ENCODE data around the gene ITM2B.
A peak's percentile ranks its signal among the peaks of the same experiment; 100 is the strongest.

The ITM2B gene

GRCh38 chr13:48291730-48292129 lies 58.7 kb downstream of the ITM2B start:
- Histone ChIP-seq H3K4me1 (ENCODE audit: insufficient read depth, low read length) (no peaks in the 10 kb centered on the region), H3K4me3 (ENCODE audit: low read length) (no peak overlapping the region), H3K9ac (ENCODE audit: low read depth, low read length) (no peak overlapping the region), H3K27me3 (ENCODE audit: insufficient read depth, low read length) (no peaks in the 10 kb centered on the region), H3K27ac (ENCODE audit: low read depth, low read length) (no peak overlapping the region), H3K9me3 (ENCODE audit: insufficient read depth, low read depth, low read length) (no peaks in the 10 kb centered on the region), H3K36me3 (ENCODE audit: insufficient read depth, low read length) (no peaks in the 10 kb centered on the region)
- WGBS, result 86% methylated on average over 2 of the region's 2 CpGs

- Histone ChIP-seq H3K36me3 (ENCODE audit: insufficient read depth, low read length) (no peaks in the 10 kb centered on the region), H3K27ac (ENCODE audit: low read depth, low read length) (no peak overlapping the region), H3K9me3 (ENCODE audit: insufficient read depth, low read depth, low read length) (no peaks in the 10 kb centered on the region), H3K27me3 (ENCODE audit: insufficient read depth, low read length) (no peaks in the 10 kb centered on the region), H3K9ac (ENCODE audit: low read depth, low read length) (no peak overlapping the region), H3K4me1 (ENCODE audit: insufficient read depth, low read length) (no peaks in the 10 kb centered on the region), H3K4me3 (ENCODE audit: low read length) (no peak overlapping the region)
- 92% methylated on average over 4 of the region's 4 CpGs for WGBS
These were observed 59.6 kb downstream of the ITM2B start for GRCh38 chr13:48292650-48293049.

- WGBS, result 94% methylated on average over 2 of the region's 2 CpGs
- Histone ChIP-seq H3K36me3 (ENCODE audit: insufficient read depth, low read length) (no peaks in the 10 kb centered on the region), H3K9me3 (ENCODE audit: insufficient read depth, low read depth, low read length) (no peaks in the 10 kb centered on the region), H3K4me3 (ENCODE audit: low read length) (no peak overlapping the region), H3K9ac (ENCODE audit: low read depth, low read length) (no peak overlapping the region), H3K4me1 (ENCODE audit: insufficient read depth, low read length) (no peaks in the 10 kb centered on the region), H3K27ac (ENCODE audit: low read depth, low read length) (no peak overlapping the region), H3K27me3 (ENCODE audit: insufficient read depth, low read length) (no peaks in the 10 kb centered on the region)
These were observed 61.6 kb downstream of the ITM2B start for GRCh38 chr13:48294653-48295052.

- WGBS, result 82% methylated on average over 1 of the region's 1 CpG
- Histone ChIP-seq H3K4me1 (ENCODE audit: insufficient read depth, low read length) (no peaks in the 10 kb centered on the region), H3K4me3 (ENCODE audit: low read length) (no peak overlapping the region), H3K27me3 (ENCODE audit: insufficient read depth, low read length) (no peaks in the 10 kb centered on the region), H3K9ac (ENCODE audit: low read depth, low read length) (no peak overlapping the region), H3K36me3 (ENCODE audit: insufficient read depth, low read length) (no peaks in the 10 kb centered on the region), H3K9me3 (ENCODE audit: insufficient read depth, low read depth, low read length) (no peaks in the 10 kb centered on the region), H3K27ac (ENCODE audit: low read depth, low read length) (no peak overlapping the region)
These were observed 62.3 kb downstream of the ITM2B start for GRCh38 chr13:48295271-48295670.

GRCh38 chr13:48296528-48296927 lies 63.5 kb downstream of the ITM2B start:
- Histone ChIP-seq H3K27ac (ENCODE audit: low read depth, low read length) (no peak overlapping the region), H3K4me3 (ENCODE audit: low read length) (no peak overlapping the region), H3K9ac (ENCODE audit: low read depth, low read length) (no peak overlapping the region), H3K36me3 (ENCODE audit: insufficient read depth, low read length) (no peaks in the 10 kb centered on the region), H3K9me3 (ENCODE audit: insufficient read depth, low read depth, low read length) (no peaks in the 10 kb centered on the region), H3K4me1 (ENCODE audit: insufficient read depth, low read length) (no peaks in the 10 kb centered on the region), H3K27me3 (ENCODE audit: insufficient read depth, low read length) (no peaks in the 10 kb centered on the region)
- WGBS, result 81% methylated on average over 2 of the region's 2 CpGs

GRCh38 chr13:48297131-48297786 lies 64.3 kb downstream of the ITM2B start:
- WGBS, result 84% methylated on average over 4 of the region's 4 CpGs
- no peaks in the 10 kb centered on the region for H3K9me3 ChIP-seq (ENCODE audit: insufficient read depth, low read depth, low read length)
- H3K36me3 ChIP-seq (ENCODE audit: insufficient read depth, low read length), result no peaks in the 10 kb centered on the region
- no peaks in the 10 kb centered on the region for H3K4me1 ChIP-seq (ENCODE audit: insufficient read depth, low read length)
- no peaks in the 10 kb centered on the region for H3K27me3 ChIP-seq (ENCODE audit: insufficient read depth, low read length)
- H3K4me3 ChIP-seq (ENCODE audit: low read length), result no peak overlapping the region
- H3K27ac ChIP-seq (ENCODE audit: low read depth, low read length), result no peak overlapping the region
- no peak overlapping the region for H3K9ac ChIP-seq (ENCODE audit: low read depth, low read length)

GRCh38 chr13:48299591-48299990 lies 66.6 kb downstream of the ITM2B start:
- 0 out of 2 replicates have a peak, but pooled peaks cover 2% of the 10 kb centered on the region for H3K4me1 ChIP-seq (ENCODE audit: insufficient read depth, low read length)
- no peaks in the 10 kb centered on the region for H3K27me3 ChIP-seq (ENCODE audit: insufficient read depth, low read length)
- H3K9ac ChIP-seq (ENCODE audit: low read depth, low read length), result no peak overlapping the region
- H3K36me3 ChIP-seq (ENCODE audit: insufficient read depth, low read length), result no peaks in the 10 kb centered on the region
- no peaks in the 10 kb centered on the region for H3K9me3 ChIP-seq (ENCODE audit: insufficient read depth, low read depth, low read length)
- no peak overlapping the region for H3K27ac ChIP-seq (ENCODE audit: low read depth, low read length)
- WGBS, result 96% methylated on average over 2 of the region's 2 CpGs
- H3K4me3 ChIP-seq (ENCODE audit: low read length), result no peak overlapping the region

- Histone ChIP-seq H3K27me3 (ENCODE audit: insufficient read depth, low read length) (no peaks in the 10 kb centered on the region), H3K4me3 (ENCODE audit: low read length) (peak overlapping the region; percentile 99), H3K27ac (ENCODE audit: low read depth, low read length) (peak overlapping the region; percentile 96), H3K9ac (ENCODE audit: low read depth, low read length) (peak overlapping the region; percentile 99), H3K4me1 (ENCODE audit: insufficient read depth, low read length) (peaks cover 5% of the 10 kb centered on the region; the same call in 1 of the 2 replicates), H3K9me3 (ENCODE audit: insufficient read depth, low read depth, low read length) (no peaks in the 10 kb centered on the region), H3K36me3 (ENCODE audit: insufficient read depth, low read length) (0 out of 2 replicates have a peak, but pooled peaks cover 3% of the 10 kb centered on the region)
- WGBS, result 25% methylated on average over 12 of the region's 12 CpGs
These were observed 69.9 kb downstream of the ITM2B start for GRCh38 chr13:48302871-48303358.

- WGBS, result under 1% methylated on average over 96 of the region's 96 CpGs
- Histone ChIP-seq H3K4me3 (ENCODE audit: low read length) (peak within 1 kb of the TSS; percentile 99), H3K27ac (ENCODE audit: low read depth, low read length) (peak within 1 kb of the TSS; percentile 96), H3K27me3 (ENCODE audit: insufficient read depth, low read length) (no peaks in the 10 kb centered on the region), H3K9me3 (ENCODE audit: insufficient read depth, low read depth, low read length) (no peaks in the 10 kb centered on the region), H3K9ac (ENCODE audit: low read depth, low read length) (peak within 1 kb of the TSS; percentile 99), H3K36me3 (ENCODE audit: insufficient read depth, low read length) (0 out of 2 replicates have a peak, but pooled peaks cover 3% of the 10 kb centered on the region), H3K4me1 (ENCODE audit: insufficient read depth, low read length) (peaks cover 5% of the 10 kb centered on the region; the same call in 1 of the 2 replicates)
These were observed 70.5 kb downstream of the ITM2B start, which contains the start of gene RB1 for GRCh38 chr13:48303359-48304142. TSS of gene RB1 (plus strand) at chr13:48303751. CDS start at chr13:48303913, 162 bp downstream.

GRCh38 chr13:48304143-48304876 lies 71.3 kb downstream of the ITM2B start:
- Histone ChIP-seq H3K27me3 (ENCODE audit: insufficient read depth, low read length) (no peaks in the 10 kb centered on the region), H3K4me3 (ENCODE audit: low read length) (peak overlapping the region; percentile 99), H3K4me1 (ENCODE audit: insufficient read depth, low read length) (peaks cover 5% of the 10 kb centered on the region; the same call in 1 of the 2 replicates), H3K27ac (ENCODE audit: low read depth, low read length) (peak overlapping the region; percentile 96; the same call in 1 of the 2 replicates), H3K36me3 (ENCODE audit: insufficient read depth, low read length) (0 out of 2 replicates have a peak, but pooled peaks cover 7% of the 10 kb centered on the region), H3K9ac (ENCODE audit: low read depth, low read length) (peak overlapping the region; percentile 99), H3K9me3 (ENCODE audit: insufficient read depth, low read depth, low read length) (no peaks in the 10 kb centered on the region)
- 10% methylated on average over 36 of the region's 36 CpGs for WGBS
